PC-3 (cell line): ENCODE measurements around the gene AFAP1L2. TPM values are rescaled to one million over a fixed set of nuclear protein-coding genes. Genes with fewer than 3 reads are reported as not detected.

ENCODE experiments used
- ATAC-seq: fragments of 200-7000 bp; cut with Tn5 transposase; 2 replicates; pipeline ENCODE4 v1.9.1; 2020; ENCODE audit warnings: mild to moderate bottlenecking, moderate library complexity
- BruUV-seq: library from RNA; stranded (reverse); fragments of 400-500 nt; replicated peaks from 2 replicates; lab custom pipeline; 2021; lab: Mats Ljungman, UMichigan
- CTCF ChIA-PET: fragments of 300-600 bp; sonication (Branson Sonifier 250); formaldehyde crosslinking; loops from one replicate; lab custom pipeline; 2022; ENCODE audit warnings: antibody characterized with exemption; lab: Charles Lee
- POLR2A ChIA-PET: fragments of 300-600 bp; sonication (Branson Sonifier 250); formaldehyde crosslinking; loops from one replicate; lab custom pipeline; 2022; ENCODE audit warnings: antibody characterized with exemption; ENCODE audit not compliant: unreplicated experiment; lab: Charles Lee
- DNase-seq: peaks from one replicate; pipeline ENCODE4 v3.0.0-alpha.2; 2015
- H2AFZ ChIP-seq: fragments of 300-600 bp; sonication (generic); 2 replicates; pipeline ENCODE4 v1.6.0; 2016; ENCODE audit warnings: antibody characterized with exemption, low read length
- H3F3A ChIP-seq: fragments of 300-600 bp; sonication (generic); one replicate; pipeline ENCODE4 v1.6.0; 2017; ENCODE audit warnings: antibody characterized with exemption, low read length, control low read depth, mild to moderate bottlenecking; ENCODE audit not compliant: unreplicated experiment
- H3K27ac ChIP-seq: fragments of 300-600 bp; sonication (generic); 2 replicates; pipeline ENCODE4 v1.5.1; 2016; ENCODE audit warnings: mild to moderate bottlenecking, low read length
- H3K27me3 ChIP-seq: fragments of 300-600 bp; sonication (generic); 2 replicates; pipeline ENCODE4 v1.6.1; 2016; ENCODE audit warnings: low read length, mixed read lengths
- H3K36me3 ChIP-seq: fragments of 300-600 bp; sonication (generic); 2 replicates; pipeline ENCODE4 v1.6.1; 2016; ENCODE audit warnings: low read depth, mixed run types, low read length, mixed read lengths
- H3K4me1 ChIP-seq: fragments of 300-600 bp; sonication (generic); 2 replicates; pipeline ENCODE4 v1.5.1; 2016; ENCODE audit warnings: low read length; ENCODE audit not compliant: insufficient read depth
- H3K4me2 ChIP-seq: fragments of 300-600 bp; sonication (generic); 2 replicates; pipeline ENCODE4 v1.6.0; 2016; ENCODE audit warnings: low read length
- H3K4me3 ChIP-seq: fragments of 300-600 bp; sonication (generic); 2 replicates; pipeline ENCODE4 v1.5.1; 2016; ENCODE audit warnings: mild to moderate bottlenecking, low read length, mixed read lengths
- H3K79me2 ChIP-seq: fragments of 300-600 bp; sonication (generic); 2 replicates; pipeline ENCODE4 v1.6.1; 2017; ENCODE audit warnings: low read length, mixed read lengths
- H3K9ac ChIP-seq: fragments of 300-600 bp; sonication (generic); 2 replicates; pipeline ENCODE4 v1.6.0; 2016; ENCODE audit warnings: mild to moderate bottlenecking, low read length
- H3K9me2 ChIP-seq: fragments of 300-600 bp; sonication (generic); replicated peaks from 2 replicates; pipeline ENCODE4 v1.6.1; 2016; ENCODE audit warnings: mixed run types, low read length, mixed read lengths
- H3K9me3 ChIP-seq: fragments of 300-600 bp; sonication (generic); 2 replicates; pipeline ENCODE4 v1.6.1; 2016; ENCODE audit warnings: low read length, mixed read lengths
- H4K20me1 ChIP-seq: fragments of 300-600 bp; sonication (generic); 2 replicates; pipeline ENCODE4 v1.6.1; 2016; ENCODE audit warnings: low read length, mixed read lengths
- CTCF ChIP-seq: fragments of 300-600 bp; sonication (generic); conservative IDR thresholded peaks from 2 replicates; pipeline ENCODE4 v1.5.1; 2017; ENCODE audit warnings: antibody characterized with exemption, low read depth, mild to moderate bottlenecking, low read length
- EZH2 ChIP-seq: fragments of 300-600 bp; sonication (generic); IDR thresholded peaks from one replicate; pipeline ENCODE4 v1.6.1; 2017; ENCODE audit warnings: antibody characterized with exemption, mild to moderate bottlenecking, low read length; ENCODE audit not compliant: unreplicated experiment
- EZH2phosphoT487 ChIP-seq: fragments of 300-600 bp; sonication (generic); IDR thresholded peaks from 2 replicates; pipeline ENCODE4 v1.6.1; 2018; ENCODE audit warnings: mild to moderate bottlenecking, antibody characterized with exemption, low read length, borderline replicate concordance
- intact Hi-C: fragments of 100-400 bp; cut with micrococcal nuclease; formaldehyde crosslinking; loops from 2 replicates; pipeline ENCODE4 v1.9.0; 2023
- total RNA-seq: library from RNA; depleted of rRNA; stranded (reverse); fragments of >200 nt; gene quantifications from 2 replicates; pipeline ENCODE4 v1.2.3, GENCODE V29; 2014

Gene AFAP1L2
- total RNA-seq, 1 experiment from 2014 or later, result 0.77 TPM

GRCh38 chr10:114294549-114294948 is 109.8 kb downstream of the AFAP1L2 start:
- no peak overlapping the region for H3K4me2 ChIP-seq
- no peaks in the 10 kb centered on the region for H3F3A ChIP-seq
- H3K27me3 ChIP-seq, result no peaks in the 10 kb centered on the region
- no peak overlapping the region for H3K9ac ChIP-seq
- no peak overlapping the region for H3K4me3 ChIP-seq
- no peaks in the 10 kb centered on the region for H4K20me1 ChIP-seq
- no peak for ATAC-seq
- BruUV-seq, result no TSS peak
- H3K4me1 ChIP-seq, result no peaks in the 10 kb centered on the region
- no peak for TF ChIP-seq CTCF
- TF ChIP-seq EZH2phosphoT487, result no peak
- no peak for TF ChIP-seq EZH2
- CTCF ChIA-PET, result no interaction called here
- peaks cover 8% of the 10 kb centered on the region; the same call in 1 of the 2 replicates for H3K9me3 ChIP-seq
- no peak for DNase-seq
- no peak overlapping the region for H2AFZ ChIP-seq
- intact Hi-C loops, result no loop called here
- no peaks in the 10 kb centered on the region for H3K79me2 ChIP-seq
- POLR2A ChIA-PET, result no interaction called here
- no peaks in the 10 kb centered on the region for H3K36me3 ChIP-seq
- no peak overlapping the region for H3K27ac ChIP-seq
- no peaks in the 10 kb centered on the region for H3K9me2 ChIP-seq

GRCh38 chr10:114293075-114293474 is 111.2 kb downstream of the AFAP1L2 start:
- intact Hi-C loops, result no loop called here

More at GRCh38 chr10:114293075-114293474, 111.2 kb downstream of the AFAP1L2 start:
- ATAC-seq (no peak), DNase-seq (no peak)
- Histone ChIP-seq H3K9me3 (peaks cover 8% of the 10 kb centered on the region; the same call in 1 of the 2 replicates), H3K79me2 (no peaks in the 10 kb centered on the region), H4K20me1 (no peaks in the 10 kb centered on the region), H3K9ac (no peak overlapping the region), H3K4me1 (no peaks in the 10 kb centered on the region), H3K9me2 (no peaks in the 10 kb centered on the region), H3K4me2 (no peak overlapping the region), H3K27me3 (no peaks in the 10 kb centered on the region), H3K36me3 (no peaks in the 10 kb centered on the region), H3F3A (no peaks in the 10 kb centered on the region), H2AFZ (no peak overlapping the region), H3K27ac (no peak overlapping the region), H3K4me3 (no peak overlapping the region)
- BruUV-seq, result no TSS peak
- ChIA-PET CTCF (no interaction called here), POLR2A (no interaction called here)
- TF ChIP-seq EZH2 (no peak), CTCF (no peak), EZH2phosphoT487 (no peak)
